ENCODE data around the gene MTX1. TPM values are rescaled to one million over a fixed set of nuclear protein-coding genes. Genes with fewer than 3 reads are reported as not detected.
A peak's percentile ranks its signal among the peaks of the same experiment; 100 is the strongest.

Gene MTX1
- total and polyA plus RNA-seq, 2 of the 4 experiments (the other 2 are of a cell fraction), result 67.2 to 73.7 TPM

- Histone ChIP-seq H3K14ac (replicated peaks; ENCODE audit: low read depth, low read length) (no peak overlapping the region), H2BK120ac (ENCODE audit: low read depth, low read length) (no peak overlapping the region), H3K18ac (ENCODE audit: low read depth, low read length) (no peak overlapping the region), H4K8ac (ENCODE audit: low read depth in 2 of 2, low read length in 2 of 2) (no peak overlapping the region), H3K4me3 (ENCODE audit: insufficient read depth, low read depth, low read length) (no peak overlapping the region), H2AK5ac (ENCODE audit: low read depth, low read length) (no peak overlapping the region), H3K23ac (ENCODE audit: low read depth, low read length) (no peak overlapping the region), H3K56ac (ENCODE audit: extremely low read depth, insufficient read depth, low read length) (no peak overlapping the region), H3K27me3 (ENCODE audit: control insufficient read depth, insufficient read depth, low read length) (no peaks in the 10 kb centered on the region), H3K4ac (ENCODE audit: low read depth, low read length) (no peak overlapping the region), H4K20me1 (ENCODE audit: insufficient read depth, low read length) (no peaks in the 10 kb centered on the region), H3K9ac (ENCODE audit: low read depth, low read length) (no peak overlapping the region), H2BK20ac (ENCODE audit: low read depth, low read length) (no peak overlapping the region), H2AFZ (replicated peaks; ENCODE audit: low read length, poor library complexity) (no peak overlapping the region), H3K27ac (ENCODE audit: insufficient read depth, low read length) (no peak overlapping the region), H3K9me3 (ENCODE audit: control insufficient read depth, insufficient read depth, low read length) (no peaks in the 10 kb centered on the region), H4K91ac (ENCODE audit: insufficient read depth, low read depth, low read length) (no peak overlapping the region), H2BK15ac (ENCODE audit: low read depth, low read length) (no peak overlapping the region), H3K9me1 (ENCODE audit: insufficient read depth, low read length) (peaks cover 2% of the 10 kb centered on the region; the same call in 1 of the 2 replicates), H4K5ac (ENCODE audit: low read depth, low read length) (no peak overlapping the region), H3K4me1 (ENCODE audit: control insufficient read depth, insufficient read depth, low read length) (no peaks in the 10 kb centered on the region; the same call in none of the 2 replicates), H3K4me2 (ENCODE audit: low read depth, low read length) (no peak overlapping the region), H3K79me1 (ENCODE audit: low read depth in 1 of 2, low read length in 2 of 2) (peaks cover 0 to 24% of the 10 kb centered on the region in 2 experiments; a peak in 3 of 4 replicates), H3K36me3 (ENCODE audit: control insufficient read depth, insufficient read depth, low read length) (peaks cover 43% of the 10 kb centered on the region), H2AK9ac (replicated peaks; ENCODE audit: low read depth, low read length, poor library complexity) (no peak overlapping the region), H2BK5ac (ENCODE audit: low read depth, low read length, poor library complexity, severe bottlenecking) (no peak overlapping the region)
- ATAC-seq (ENCODE audit: low read depth) (no peak), DNase-seq (no peak)
- in situ Hi-C loops (cut with MboI; ENCODE audit: low sequenced_read_pairs) (no loop called here), dilution Hi-C loops (cut with HindIII; ENCODE audit: low sequenced_read_pairs, unreplicated experiment) (no loop called here), intact Hi-C loops (cut with micrococcal nuclease) (loop anchor here (10.0 kb wide), 2 partner anchors 204 to 416 kb away; partner anchors contain the start of genes CKS1B and SHC1)
- CTCF ChIA-PET, result interaction anchor here (1.2 kb wide), 1 partner anchor 11 kb away, joined by 3 read pairs; no protein-coding TSS in a partner anchor
- POLR2A ChIA-PET (ENCODE audit: unreplicated experiment), result no interaction called here
- no TSS peak for BruUV-seq (replicated peaks)
- TF ChIP-seq ELK1 (IDR thresholded peaks at IDR 0.05; ENCODE audit: borderline replicate concordance, low read depth, low read length) (no peak), CEBPB (IDR thresholded peaks at IDR 0.05; ENCODE audit: low read depth, low read length) (peak; percentile 49; the same call in 1 of the 2 replicates), CHD1 (IDR thresholded peaks at IDR 0.05; ENCODE audit: low read depth, low read length) (no peak), RCOR1 (IDR thresholded peaks at IDR 0.05; ENCODE audit: insufficient replicate concordance, low read length) (no peak), RAD21 (IDR thresholded peaks at IDR 0.05; ENCODE audit: low read length) (no peak), SMC3 (IDR thresholded peaks at IDR 0.05; ENCODE audit: low read depth, low read length) (no peak), MXI1 (IDR thresholded peaks at IDR 0.05; ENCODE audit: borderline replicate concordance, low read depth, low read length) (no peak), BHLHE40 (IDR thresholded peaks at IDR 0.05; ENCODE audit: low read depth, low read length) (no peak)
- 91% methylated on average over 9 of the region's 30 CpGs; no CpG with 5 or more reads in 1 of the 2 experiments for WGBS, 2 experiments (ENCODE audit: extremely low coverage in 2 of 2, insufficient read length in 1 of 2)
These were observed 29.9 kb upstream of the MTX1 start for GRCh38 chr1:155178441-155179111.
